Measurements from ENCODE around the gene AKR1E2.

GRCh38 chr10:4780091-4780490 is 45.9 kb upstream of the AKR1E2 start:
- no peak for TF ChIP-seq CTCF (conservative IDR thresholded peaks at IDR 0.05)
- TF ChIP-seq ZFX (IDR thresholded peaks at IDR 0.05), result no peak

Data from C4-2B (cell line).